Neutrophil (primary cell): ENCODE results near the gene GULP1.

Experiments used
- H3K27ac ChIP-seq: fragments of 200-600 bp; sonication (generic); 2 replicates; pipeline ENCODE4 v1.5.1; 2016; ENCODE audit warnings: mild to moderate bottlenecking, moderate library complexity
- H3K27me3 ChIP-seq: fragments of 200-600 bp; sonication (generic); 2 replicates; pipeline ENCODE4 v1.6.0; 2016; ENCODE audit warnings: mild to moderate bottlenecking
- H3K36me3 ChIP-seq: fragments of 200-600 bp; sonication (generic); 2 replicates; pipeline ENCODE4 v1.5.1; 2017
- H3K4me1 ChIP-seq, 2 experiments: fragments of 200-600 bp in 1 of 2; sonication (generic) in 1 of 2; 1 replicate in 1 of 2; 2 replicates in 1 of 2; pipeline versions ENCODE4 v1.5.1 to v1.6.1; 2013 to 2016; ENCODE audit warnings: low read depth in 1 of 2, low read length in 1 of 2, mild to moderate bottlenecking in 1 of 2, moderate library complexity in 1 of 2; ENCODE audit not compliant: control insufficient read depth in 1 of 2, insufficient read depth in 1 of 2
- H3K4me3 ChIP-seq, 2 experiments: fragments of 200-600 bp in 1 of 2; sonication (generic) in 1 of 2; 1 replicate in 1 of 2; 2 replicates in 1 of 2; pipeline ENCODE4 v1.5.1; 2013 to 2016; ENCODE audit warnings: low read depth in 1 of 2, low read length in 1 of 2, mild to moderate bottlenecking in 1 of 2, moderate library complexity in 1 of 2
- H3K9me3 ChIP-seq: fragments of 200-600 bp; sonication (generic); 2 replicates; pipeline ENCODE4 v1.5.1; 2016
- CTCF ChIP-seq: fragments of 200-600 bp; sonication (generic); IDR thresholded peaks from 2 replicates; pipeline ENCODE4 v1.5.1; 2016; ENCODE audit warnings: antibody characterized with exemption

GULP1 gene

DNA sequence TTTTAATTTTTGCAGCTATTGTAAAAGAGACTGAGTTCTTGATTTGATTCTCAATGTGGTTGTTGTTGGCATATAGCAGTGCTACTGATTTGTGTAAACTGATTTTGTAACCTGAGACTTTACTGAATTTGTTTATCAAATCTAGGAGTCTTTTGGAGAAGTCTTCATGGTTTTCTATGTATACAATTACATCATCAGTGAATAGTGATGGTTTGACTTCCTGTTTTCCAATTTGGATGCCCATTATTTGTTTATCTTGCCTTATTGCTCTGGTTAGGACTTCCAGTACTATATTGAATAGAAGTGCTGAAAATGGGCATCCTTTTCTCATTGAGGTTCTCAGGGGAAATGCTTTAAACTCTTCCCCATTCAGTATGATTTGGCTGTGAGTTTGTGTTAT, 99.7 kb downstream of the GULP1 start:
- H3K4me3 ChIP-seq = no peak overlapping the region
- H3K9me3 ChIP-seq = no peaks in the 10 kb centered on the region
- no peak overlapping the region for H3K27ac ChIP-seq
- no peaks in the 10 kb centered on the region for H3K4me1 ChIP-seq
- no peaks in the 10 kb centered on the region for H3K36me3 ChIP-seq
- no peak for TF ChIP-seq CTCF
- H3K27me3 ChIP-seq = no peaks in the 10 kb centered on the region

DNA sequence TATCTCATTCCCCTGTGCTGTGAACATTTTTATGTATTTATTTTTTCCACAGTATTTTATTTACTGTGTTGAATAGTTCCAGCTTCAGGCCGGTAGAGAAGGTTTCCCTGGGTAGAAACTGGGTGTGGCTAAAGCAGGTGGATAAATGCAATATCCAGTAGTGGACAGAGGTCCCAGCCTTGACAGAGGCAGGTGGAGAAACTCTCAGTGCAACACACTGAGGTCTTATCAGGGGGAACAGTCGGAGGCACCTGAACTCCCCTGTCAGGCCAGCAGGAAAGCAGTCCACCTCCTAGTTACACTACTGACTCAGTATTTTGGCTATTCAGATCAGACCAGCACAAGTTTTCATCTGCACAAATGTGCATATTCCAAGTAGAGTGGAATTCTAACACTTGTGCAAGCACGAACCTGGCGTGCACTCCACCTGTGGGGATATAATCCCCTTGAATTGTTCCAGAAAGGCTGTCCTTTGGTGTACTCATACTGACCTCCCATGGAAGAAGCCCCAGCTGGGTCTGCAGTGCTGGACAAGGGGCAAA, 103.3 kb downstream of the GULP1 start:
- no peak overlapping the region for H3K27ac ChIP-seq
- no peaks in the 10 kb centered on the region for H3K27me3 ChIP-seq
- H3K4me3 ChIP-seq = no peak overlapping the region
- TF ChIP-seq CTCF = no peak
- no peaks in the 10 kb centered on the region for H3K9me3 ChIP-seq
- H3K36me3 ChIP-seq = no peaks in the 10 kb centered on the region
- H3K4me1 ChIP-seq = no peaks in the 10 kb centered on the region

GRCh38 chr2:188395903-188396689, 104.4 kb downstream of the GULP1 start:
- Histone ChIP-seq H3K27ac (no peak overlapping the region), H3K27me3 (no peaks in the 10 kb centered on the region), H3K4me3 (no peak overlapping the region), H3K36me3 (no peaks in the 10 kb centered on the region), H3K4me1 (no peaks in the 10 kb centered on the region), H3K9me3 (no peaks in the 10 kb centered on the region)
- TF ChIP-seq CTCF = no peak

DNA sequence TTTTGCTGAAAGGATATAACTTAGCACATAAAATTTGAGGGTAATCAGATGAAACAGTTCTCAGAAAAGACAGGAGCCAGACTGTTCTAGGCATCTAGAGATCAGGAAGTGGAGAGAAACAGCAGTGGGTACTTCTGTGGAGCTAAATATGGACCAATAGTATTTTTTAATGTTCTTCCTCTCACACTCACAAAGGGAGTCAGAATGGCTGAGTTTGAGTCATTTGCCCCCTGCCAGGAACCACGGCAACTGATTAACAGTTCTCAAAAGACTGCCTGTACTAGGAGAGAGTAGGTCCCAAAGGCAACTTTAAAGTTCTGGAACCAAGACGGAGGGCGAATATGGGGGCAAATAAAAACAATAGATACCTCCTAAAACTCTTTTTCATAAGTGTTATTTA, 107.5 kb downstream of the GULP1 start:
- Histone ChIP-seq H3K27ac (no peak overlapping the region), H3K27me3 (no peaks in the 10 kb centered on the region), H3K9me3 (no peaks in the 10 kb centered on the region), H3K36me3 (no peaks in the 10 kb centered on the region), H3K4me1 (no peaks in the 10 kb centered on the region), H3K4me3 (no peak overlapping the region)
- no peak for TF ChIP-seq CTCF

DNA sequence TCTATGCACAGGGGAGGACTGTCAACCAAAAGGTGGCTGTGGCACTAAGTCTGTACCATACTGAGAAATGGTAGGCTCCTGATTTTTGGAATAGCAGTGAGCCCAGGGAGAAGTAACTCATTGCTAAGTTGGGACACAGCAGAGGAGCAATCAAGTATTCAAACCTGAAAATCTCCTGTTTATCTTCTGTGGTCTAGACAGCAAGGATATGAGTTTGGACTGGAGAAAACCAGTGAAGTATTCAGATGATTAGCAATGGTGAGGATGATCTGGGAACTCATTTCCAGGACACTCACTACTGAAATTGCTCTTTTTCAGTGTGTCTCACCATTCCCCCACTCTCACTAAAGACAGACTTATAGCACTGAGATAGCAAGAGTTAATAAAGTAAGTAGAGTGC, 112.0 kb downstream of the GULP1 start:
- no peaks in the 10 kb centered on the region for H3K4me1 ChIP-seq
- TF ChIP-seq CTCF = no peak
- H3K27ac ChIP-seq = no peak overlapping the region
- no peak overlapping the region for H3K4me3 ChIP-seq
- H3K9me3 ChIP-seq = no peaks in the 10 kb centered on the region
- no peaks in the 10 kb centered on the region for H3K27me3 ChIP-seq
- no peaks in the 10 kb centered on the region for H3K36me3 ChIP-seq
